Caco-2 (cell line): ENCODE measurements around the gene ARSD. TPM values are rescaled to one million over a fixed set of nuclear protein-coding genes. Genes with fewer than 3 reads are reported as not detected.

Experiments
- BruUV-seq: library from RNA; stranded (reverse); fragments of 400-500 nt; replicated peaks from 2 replicates; lab custom pipeline; 2021; lab: Mats Ljungman, UMichigan
- CTCF ChIA-PET: fragments of 300-600 bp; sonication (Branson Sonifier 250); formaldehyde crosslinking; loops from one replicate; lab custom pipeline; 2022; ENCODE audit warnings: antibody characterized with exemption; lab: Charles Lee
- POLR2A ChIA-PET: fragments of 300-600 bp; sonication (Branson Sonifier 250); formaldehyde crosslinking; loops from one replicate; lab custom pipeline; 2022; ENCODE audit warnings: antibody characterized with exemption; lab: Charles Lee
- DNase-seq, 2 experiments: peaks; one replicate each; pipeline versions ENCODE4 v3.0.0 to v3.0.0-alpha.2; 2020 to 2022
- H3K27me3 ChIP-seq: replicated peaks from 2 replicates; pipeline ENCODE4 v1.6.0; 2011; ENCODE audit warnings: low read length; ENCODE audit not compliant: control insufficient read depth, insufficient read depth
- H3K36me3 ChIP-seq: 2 replicates; pipeline ENCODE4 v1.5.1; 2011; ENCODE audit warnings: low read length; ENCODE audit not compliant: control insufficient read depth, insufficient read depth
- H3K4me1 ChIP-seq: fragments of 250-450 bp; sonication (Bioruptor Pico); 2 replicates; pipeline ENCODE4 v1.5.1; 2020; ENCODE audit warnings: mild to moderate bottlenecking
- H3K4me3 ChIP-seq: 2 replicates; pipeline ENCODE4 v1.5.1; 2011; ENCODE audit warnings: low read depth, mild to moderate bottlenecking, control low read depth, low read length
- H3K9me3 ChIP-seq: fragments of 250-450 bp; sonication (Bioruptor Pico); 2 replicates; pipeline ENCODE4 v1.5.1; 2020; ENCODE audit warnings: mild to moderate bottlenecking, moderate library complexity
- H3K27ac Mint-ChIP-seq: one replicate; pipeline ENCODE4 v1.8.0; 2022; ENCODE audit warnings: mixed read lengths; ENCODE audit not compliant: unreplicated experiment
- H3K27me3 Mint-ChIP-seq: one replicate; pipeline ENCODE4 v1.8.0; 2022; ENCODE audit warnings: mixed read lengths; ENCODE audit not compliant: insufficient read depth, unreplicated experiment
- H3K36me3 Mint-ChIP-seq: one replicate; pipeline ENCODE4 v1.8.0; 2022; ENCODE audit warnings: mild to moderate bottlenecking, mixed read lengths; ENCODE audit not compliant: insufficient read depth, unreplicated experiment
- H3K4me1 Mint-ChIP-seq: one replicate; pipeline ENCODE4 v1.8.0; 2022; ENCODE audit warnings: low read depth, mixed read lengths; ENCODE audit not compliant: unreplicated experiment
- H3K4me3 Mint-ChIP-seq: one replicate; pipeline ENCODE4 v1.8.0; 2022; ENCODE audit warnings: mild to moderate bottlenecking, moderate library complexity, mixed read lengths; ENCODE audit not compliant: unreplicated experiment
- H3K9me3 Mint-ChIP-seq: one replicate; pipeline ENCODE4 v1.8.0; 2022; ENCODE audit warnings: mixed read lengths; ENCODE audit not compliant: unreplicated experiment
- intact Hi-C: fragments of 100-400 bp; cut with micrococcal nuclease; formaldehyde crosslinking; loops from one replicate; pipeline ENCODE4 v1.10.0; 2022; ENCODE audit not compliant: unreplicated experiment
- total RNA-seq: library from RNA; stranded (reverse); gene quantifications from 2 replicates; pipeline ENCODE4 v1.2.3, GENCODE V29; 2022
- TF ChIP-seq, protein P1 (sequence below), 2 experiments: fragments of 200-600 bp in 1 of 2; IDR thresholded peaks; 1 replicate in 1 of 2; 2 replicates in 1 of 2; pipeline versions ENCODE4 v1.5.1 to v1.8.0; 2011 to 2022; ENCODE audit warnings: antibody characterized with exemption in 1 of 2, control low read depth in 1 of 2, inconsistent platforms in 1 of 2, low read depth in 1 of 2, low read length in 1 of 2, mild to moderate bottlenecking in 1 of 2, moderate library complexity in 1 of 2; ENCODE audit not compliant: insufficient read depth in 1 of 2, severe bottlenecking in 1 of 2, unreplicated experiment in 1 of 2

ARSD gene
- total RNA-seq, 1 experiment from 2014 or later, result 5.8 TPM

- Histone ChIP-seq H3K9me3 (no peaks in the 10 kb centered on the region), H3K36me3 (no peaks in the 10 kb centered on the region), H3K27me3 (no peaks in the 10 kb centered on the region), H3K4me3 (no peak overlapping the region), H3K4me1 (no peaks in the 10 kb centered on the region)
- Mint-ChIP-seq H3K4me3 (no peak overlapping the region), H3K4me1 (no peaks in the 10 kb centered on the region), H3K9me3 (no peaks in the 10 kb centered on the region), H3K27me3 (no peaks in the 10 kb centered on the region), H3K27ac (no peak overlapping the region), H3K36me3 (peaks cover 23% of the 10 kb centered on the region)
- ChIA-PET POLR2A (no interaction called here), CTCF (no interaction called here)
- BruUV-seq, result no TSS peak
- no peak for DNase-seq
- TF ChIP-seq, protein P1, sequence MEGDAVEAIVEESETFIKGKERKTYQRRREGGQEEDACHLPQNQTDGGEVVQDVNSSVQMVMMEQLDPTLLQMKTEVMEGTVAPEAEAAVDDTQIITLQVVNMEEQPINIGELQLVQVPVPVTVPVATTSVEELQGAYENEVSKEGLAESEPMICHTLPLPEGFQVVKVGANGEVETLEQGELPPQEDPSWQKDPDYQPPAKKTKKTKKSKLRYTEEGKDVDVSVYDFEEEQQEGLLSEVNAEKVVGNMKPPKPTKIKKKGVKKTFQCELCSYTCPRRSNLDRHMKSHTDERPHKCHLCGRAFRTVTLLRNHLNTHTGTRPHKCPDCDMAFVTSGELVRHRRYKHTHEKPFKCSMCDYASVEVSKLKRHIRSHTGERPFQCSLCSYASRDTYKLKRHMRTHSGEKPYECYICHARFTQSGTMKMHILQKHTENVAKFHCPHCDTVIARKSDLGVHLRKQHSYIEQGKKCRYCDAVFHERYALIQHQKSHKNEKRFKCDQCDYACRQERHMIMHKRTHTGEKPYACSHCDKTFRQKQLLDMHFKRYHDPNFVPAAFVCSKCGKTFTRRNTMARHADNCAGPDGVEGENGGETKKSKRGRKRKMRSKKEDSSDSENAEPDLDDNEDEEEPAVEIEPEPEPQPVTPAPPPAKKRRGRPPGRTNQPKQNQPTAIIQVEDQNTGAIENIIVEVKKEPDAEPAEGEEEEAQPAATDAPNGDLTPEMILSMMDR (IDR thresholded peaks at IDR 0.05; ENCODE audit: insufficient read depth in 1 of 2, low read depth in 1 of 2, low read length in 1 of 2, severe bottlenecking in 1 of 2, unreplicated experiment in 1 of 2), result no peak
- intact Hi-C loops, result no loop called here
Observed at GRCh38 chrX:2879670-2880069, 49.5 kb downstream of the ARSD start.

DNA sequence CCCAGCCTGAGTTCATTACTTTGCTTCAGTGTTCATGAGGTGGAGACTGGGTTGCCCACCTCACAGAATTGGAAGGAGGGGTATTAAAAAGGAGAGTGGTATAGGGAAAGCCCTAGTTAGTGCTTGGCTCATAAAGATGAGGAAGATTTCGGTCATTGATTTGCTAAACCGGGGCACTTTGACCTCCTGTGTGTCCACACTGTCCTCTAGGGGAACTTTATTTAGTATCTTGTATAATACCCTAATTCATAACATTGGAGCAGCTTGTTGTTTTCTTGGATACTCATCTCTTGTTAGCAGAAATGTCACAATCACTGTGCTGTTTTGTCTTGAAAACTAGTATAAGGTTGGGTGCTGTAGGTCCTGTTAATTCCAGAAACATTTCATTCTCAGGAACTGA is 50.6 kb downstream of the ARSD start:
- no peaks in the 10 kb centered on the region for H3K27me3 Mint-ChIP-seq
- peaks cover 23% of the 10 kb centered on the region for H3K36me3 Mint-ChIP-seq
- no peak overlapping the region for H3K4me3 ChIP-seq
- no peaks in the 10 kb centered on the region for H3K4me1 ChIP-seq
- no peaks in the 10 kb centered on the region for H3K27me3 ChIP-seq
- no peaks in the 10 kb centered on the region for H3K9me3 Mint-ChIP-seq
- intact Hi-C loops, result no loop called here
- H3K4me1 Mint-ChIP-seq, result no peaks in the 10 kb centered on the region
- ChIA-PET CTCF (no interaction called here), POLR2A (no interaction called here)
- no peaks in the 10 kb centered on the region for H3K36me3 ChIP-seq
- H3K9me3 ChIP-seq, result no peaks in the 10 kb centered on the region
- TF ChIP-seq, protein P1 (IDR thresholded peaks at IDR 0.05; ENCODE audit: insufficient read depth in 1 of 2, low read depth in 1 of 2, low read length in 1 of 2, severe bottlenecking in 1 of 2, unreplicated experiment in 1 of 2), result no peak
- DNase-seq, result no peak
- H3K27ac Mint-ChIP-seq, result no peak overlapping the region
- H3K4me3 Mint-ChIP-seq, result no peak overlapping the region
- no TSS peak for BruUV-seq

GRCh38 chrX:2875798-2876399 is 53.2 kb downstream of the ARSD start:
- Mint-ChIP-seq H3K4me3 (no peak overlapping the region), H3K36me3 (peaks cover 18% of the 10 kb centered on the region), H3K27me3 (no peaks in the 10 kb centered on the region), H3K27ac (no peak overlapping the region), H3K4me1 (no peaks in the 10 kb centered on the region), H3K9me3 (no peaks in the 10 kb centered on the region)
- no peak overlapping the region for H3K4me3 ChIP-seq
- intact Hi-C loops, result no loop called here
- TF ChIP-seq, protein P1 (IDR thresholded peaks at IDR 0.05; ENCODE audit: insufficient read depth in 1 of 2, low read depth in 1 of 2, low read length in 1 of 2, severe bottlenecking in 1 of 2, unreplicated experiment in 1 of 2), result peak in 1 of 2 experiments; percentile 26
- CTCF ChIA-PET, result interaction anchor here (0.6 to 1.6 kb wide), 4 partner anchors 9 to 333 kb away, joined by 3 to 4 read pairs (median 4); no protein-coding TSS in a partner anchor
- no peaks in the 10 kb centered on the region for H3K9me3 ChIP-seq
- POLR2A ChIA-PET, result no interaction called here
- H3K27me3 ChIP-seq, result no peaks in the 10 kb centered on the region
- BruUV-seq, result no TSS peak
- H3K4me1 ChIP-seq, result no peaks in the 10 kb centered on the region
- DNase-seq, result no peak
- no peaks in the 10 kb centered on the region for H3K36me3 ChIP-seq
